ENCODE results near the gene ZNF180.
"Not testable (repeated sequence)": the region's sequence is repeated elsewhere in the genome, so short reads cannot be mapped to it uniquely, and the experiment has no call there.

Gene ZNF180

DNA sequence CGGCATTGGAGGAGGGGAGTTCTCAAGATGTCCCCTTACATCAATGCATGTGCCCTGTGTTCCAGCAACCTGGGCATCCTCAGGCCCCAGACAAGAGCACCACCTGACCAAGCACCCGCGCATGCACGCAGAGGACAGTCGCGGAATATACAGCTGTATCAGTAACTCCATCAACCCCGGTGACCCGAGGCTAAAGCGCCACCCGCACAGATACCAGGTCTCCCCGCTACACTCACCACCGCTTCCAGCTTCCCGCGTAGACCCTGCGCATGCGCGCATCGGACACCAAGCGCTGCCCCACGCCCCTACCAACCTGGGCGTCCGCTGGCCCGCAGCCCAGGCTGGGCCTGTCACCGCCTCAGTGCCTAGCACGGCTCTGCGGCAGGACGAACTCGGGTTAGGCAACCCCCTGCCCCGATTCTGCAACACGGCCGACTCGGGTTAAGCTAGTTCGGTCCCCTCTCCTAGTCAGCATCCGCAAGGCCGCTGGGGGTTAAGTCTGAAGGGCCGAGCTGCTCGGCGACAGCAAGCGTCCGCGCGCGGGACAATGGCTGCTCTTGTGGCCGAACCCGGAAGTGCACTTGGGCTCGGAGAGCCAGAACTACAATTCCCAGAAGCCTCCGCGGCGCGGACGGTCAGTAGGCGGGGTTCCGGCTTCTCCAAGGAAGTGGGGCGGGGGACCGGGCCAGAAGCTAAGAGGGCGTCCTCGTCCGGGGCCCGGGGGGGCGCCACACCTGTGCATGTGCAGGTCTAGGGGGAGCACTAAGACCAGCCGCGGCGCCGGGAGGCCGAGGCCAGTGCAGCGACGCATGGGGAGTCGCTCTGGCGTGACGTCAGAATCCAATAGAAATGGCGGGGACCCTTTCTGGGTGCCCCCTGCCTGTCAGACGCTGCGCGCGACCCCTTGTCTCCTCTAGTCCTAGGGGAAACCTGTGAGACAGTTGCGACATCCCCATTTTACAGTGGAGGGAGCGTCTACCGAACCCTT is at the start of gene ZNF180:
Gene ZNF180 (minus strand): TSS at position 561 of the 988 bp plus-strand sequence. CDS start 3,188 bp downstream, outside the sequence.
- Mint-ChIP-seq H3K36me3 (peaks cover 44% of the 10 kb centered on the region), H3K4me3 (peak within 1 kb of the TSS; percentile 97), H3K9me3 (peaks cover 35% of the 10 kb centered on the region), H3K4me1 (peaks cover 29% of the 10 kb centered on the region), H3K27ac (peak within 1 kb of the TSS; percentile 90), H3K27me3 (peaks cover 2% of the 10 kb centered on the region)
- DNase-seq (ENCODE audit: low spot score in 2 of 2) = peak; percentile 92 to 98
- ATAC-seq (ENCODE audit: low read depth) = peak; percentile 92

DNA sequence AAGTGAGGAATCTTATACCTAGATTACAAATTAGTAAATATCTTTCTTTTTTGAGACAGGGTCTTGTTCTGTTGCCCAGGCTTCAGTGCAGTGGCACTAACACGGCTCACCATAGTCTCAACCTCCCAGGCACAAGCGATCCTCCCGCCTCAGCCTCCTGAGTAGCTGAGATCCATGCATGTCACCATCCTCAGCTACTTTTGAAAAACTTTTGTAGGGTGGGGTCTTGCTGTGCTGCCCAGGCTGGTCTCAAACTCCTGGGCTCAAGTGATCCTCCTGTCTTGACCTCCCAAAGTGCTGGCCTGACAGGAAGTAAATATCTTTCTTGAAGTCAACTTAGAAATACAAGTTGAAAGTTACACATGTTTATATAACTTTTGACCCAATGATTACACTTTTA is 49.2 kb upstream of the ZNF180 start:
- no peak overlapping the region for H3K27ac Mint-ChIP-seq
- peaks cover 7% of the 10 kb centered on the region for H3K36me3 Mint-ChIP-seq
- no peaks in the 10 kb centered on the region for H3K4me1 Mint-ChIP-seq
- H3K27me3 Mint-ChIP-seq = peaks cover 9% of the 10 kb centered on the region
- ATAC-seq (ENCODE audit: low read depth) = no peak
- H3K4me3 Mint-ChIP-seq = no peak overlapping the region
- no peak for DNase-seq (ENCODE audit: low spot score in 2 of 2)
- peaks cover 17% of the 10 kb centered on the region for H3K9me3 Mint-ChIP-seq

DNA sequence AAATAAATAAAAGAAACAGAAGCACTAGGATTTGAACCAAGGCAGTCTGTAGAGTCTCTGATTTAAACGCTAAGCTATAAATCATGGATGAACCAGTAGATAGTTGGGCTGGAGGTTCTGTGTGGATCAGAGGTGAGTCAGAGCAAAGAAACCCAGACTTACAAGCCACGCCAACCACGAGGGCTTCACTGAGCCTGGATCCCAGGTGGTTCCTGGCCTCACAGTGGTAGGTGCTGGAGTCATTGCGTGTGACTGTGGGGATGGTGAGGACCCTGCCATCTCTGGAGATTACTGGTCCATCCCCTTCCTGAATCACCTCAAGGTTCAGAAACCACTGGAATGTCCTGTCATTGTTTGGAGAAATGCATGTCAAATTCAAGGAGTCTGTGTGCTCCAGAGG is 48.4 kb upstream of the ZNF180 start:
- Mint-ChIP-seq H3K27ac (no peak overlapping the region), H3K4me3 (no peak overlapping the region), H3K27me3 (peaks cover 12% of the 10 kb centered on the region), H3K4me1 (no peaks in the 10 kb centered on the region), H3K36me3 (peaks cover 9% of the 10 kb centered on the region), H3K9me3 (peaks cover 19% of the 10 kb centered on the region)
- DNase-seq (ENCODE audit: low spot score in 2 of 2) (no peak), ATAC-seq (ENCODE audit: low read depth) (no peak)

GRCh38 chr19:44544031-44544430 is 43.7 kb upstream of the ZNF180 start:
- Mint-ChIP-seq H3K4me1 (no peaks in the 10 kb centered on the region), H3K4me3 (no peak overlapping the region), H3K27me3 (peaks cover 19% of the 10 kb centered on the region), H3K27ac (no peak overlapping the region), H3K9me3 (peaks cover 19% of the 10 kb centered on the region), H3K36me3 (peaks cover 5% of the 10 kb centered on the region)
- no peak for ATAC-seq (ENCODE audit: low read depth)
- no peak for DNase-seq (ENCODE audit: low spot score in 2 of 2)

DNA sequence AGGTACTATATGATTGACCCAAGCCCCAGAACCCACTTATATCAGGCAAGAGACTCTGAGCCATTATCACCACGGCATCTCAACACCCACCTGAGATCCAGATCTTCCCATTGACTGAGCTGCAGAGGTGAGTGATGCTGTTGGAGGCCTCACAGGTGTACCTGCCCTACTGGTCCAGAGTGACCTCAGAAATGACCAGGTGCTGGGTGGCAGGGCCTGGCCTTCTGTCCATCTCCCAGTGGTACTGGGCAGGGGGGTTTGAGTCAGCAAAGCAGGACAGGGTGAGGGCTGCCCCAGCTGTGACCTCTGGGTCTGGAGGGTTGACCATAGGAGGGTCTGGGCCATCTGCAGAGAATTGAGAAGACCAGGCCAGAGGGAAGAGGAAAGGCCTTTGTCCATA is 42.3 kb upstream of the ZNF180 start:
- ATAC-seq (ENCODE audit: low read depth) = no peak
- Mint-ChIP-seq H3K27ac (no peak overlapping the region), H3K36me3 (peaks cover 5% of the 10 kb centered on the region), H3K4me1 (no peaks in the 10 kb centered on the region), H3K4me3 (no peak overlapping the region), H3K27me3 (peaks cover 19% of the 10 kb centered on the region), H3K9me3 (peaks cover 21% of the 10 kb centered on the region)
- DNase-seq (ENCODE audit: low spot score in 2 of 2) = no peak

GRCh38 chr19:44540736-44541135 is 40.4 kb upstream of the ZNF180 start:
- no peaks in the 10 kb centered on the region for H3K4me1 Mint-ChIP-seq
- peaks cover 7% of the 10 kb centered on the region for H3K36me3 Mint-ChIP-seq
- peaks cover 19% of the 10 kb centered on the region for H3K27me3 Mint-ChIP-seq
- H3K4me3 Mint-ChIP-seq = no peak overlapping the region
- no peak overlapping the region for H3K27ac Mint-ChIP-seq
- H3K9me3 Mint-ChIP-seq = peaks cover 22% of the 10 kb centered on the region
- no peak for ATAC-seq (ENCODE audit: low read depth)
- DNase-seq (ENCODE audit: low spot score in 2 of 2) = no peak

- peaks cover 24% of the 10 kb centered on the region for H3K9me3 Mint-ChIP-seq
- H3K4me1 Mint-ChIP-seq = no peaks in the 10 kb centered on the region
- no peak for DNase-seq (ENCODE audit: low spot score in 2 of 2)
- H3K27ac Mint-ChIP-seq = no peak overlapping the region
- H3K4me3 Mint-ChIP-seq = no peak overlapping the region
- H3K27me3 Mint-ChIP-seq = peaks cover 19% of the 10 kb centered on the region
- H3K36me3 Mint-ChIP-seq = peaks cover 7% of the 10 kb centered on the region
- no peak for ATAC-seq (ENCODE audit: low read depth)
Measured at GRCh38 chr19:44539991-44540390, 39.7 kb upstream of the ZNF180 start.

DNA sequence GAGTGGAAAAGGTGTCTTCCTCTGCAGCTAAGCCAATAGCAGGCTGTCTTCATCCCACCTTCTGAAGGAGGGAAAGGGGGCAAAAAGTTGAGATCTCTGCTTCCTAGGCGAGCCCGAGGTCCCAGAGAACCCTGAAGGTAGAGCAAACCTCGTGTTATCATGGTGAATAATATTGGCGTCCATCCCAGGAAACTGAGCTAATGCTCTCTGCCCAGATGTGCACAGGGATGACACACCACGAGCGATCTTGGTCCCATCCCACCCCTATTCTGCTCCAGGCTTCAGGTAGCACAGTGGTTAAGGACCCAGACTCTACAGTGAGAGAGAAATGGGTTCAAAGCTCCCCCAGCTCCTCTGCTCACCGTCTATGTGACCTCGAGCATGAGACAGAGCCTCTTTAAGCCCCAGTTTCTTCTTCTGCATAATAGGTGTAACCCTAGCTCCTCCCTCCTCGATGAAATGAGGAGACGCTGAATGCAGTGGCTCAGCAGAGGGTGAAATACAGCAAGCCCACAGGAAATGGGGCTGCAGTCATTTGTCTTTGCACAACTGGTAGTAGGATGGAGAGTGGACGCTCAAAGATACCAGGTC is 39.0 kb upstream of the ZNF180 start:
- H3K27ac Mint-ChIP-seq = no peak overlapping the region
- H3K27me3 Mint-ChIP-seq = peaks cover 19% of the 10 kb centered on the region
- H3K4me3 Mint-ChIP-seq = no peak overlapping the region
- ATAC-seq (ENCODE audit: low read depth) = no peak
- no peaks in the 10 kb centered on the region for H3K4me1 Mint-ChIP-seq
- peaks cover 7% of the 10 kb centered on the region for H3K36me3 Mint-ChIP-seq
- no peak for DNase-seq (ENCODE audit: low spot score in 2 of 2)
- peaks cover 22% of the 10 kb centered on the region for H3K9me3 Mint-ChIP-seq

DNA sequence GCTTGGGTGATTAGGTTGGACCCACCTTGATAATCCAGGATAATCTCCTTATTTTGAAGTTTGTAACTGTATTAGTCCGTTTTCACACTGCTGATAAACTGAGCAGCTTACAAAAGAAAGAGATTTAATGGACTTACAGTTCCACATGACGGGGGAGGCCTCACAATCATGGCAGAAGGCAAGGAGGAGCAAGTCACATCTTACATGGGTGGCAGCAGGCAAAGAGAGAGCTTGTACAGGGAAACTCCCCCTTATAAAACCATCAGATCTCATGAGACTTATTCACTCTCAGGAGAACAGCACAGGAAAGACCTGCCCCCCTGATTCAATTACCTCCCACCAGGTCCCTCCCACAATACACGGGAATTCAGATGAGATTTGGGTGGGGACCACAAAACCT is 35.0 kb upstream of the ZNF180 start:
- not testable (repeated sequence) for H3K27ac Mint-ChIP-seq; ATAC-seq (ENCODE audit: low read depth); DNase-seq (ENCODE audit: low spot score in 2 of 2); H3K36me3 Mint-ChIP-seq; H3K4me1 Mint-ChIP-seq; H3K27me3 Mint-ChIP-seq; H3K4me3 Mint-ChIP-seq
- peaks cover 13% of the 10 kb centered on the region for H3K9me3 Mint-ChIP-seq

- Mint-ChIP-seq H3K27me3 (peaks cover 7% of the 10 kb centered on the region), H3K36me3 (peaks cover 7% of the 10 kb centered on the region), H3K27ac (no peak overlapping the region), H3K4me1 (no peaks in the 10 kb centered on the region), H3K9me3 (peaks cover 16% of the 10 kb centered on the region), H3K4me3 (no peak overlapping the region)
- DNase-seq (ENCODE audit: low spot score in 2 of 2) (no peak), ATAC-seq (ENCODE audit: low read depth) (no peak)
Measured at GRCh38 chr19:44532819-44533218, 32.5 kb upstream of the ZNF180 start.

DNA sequence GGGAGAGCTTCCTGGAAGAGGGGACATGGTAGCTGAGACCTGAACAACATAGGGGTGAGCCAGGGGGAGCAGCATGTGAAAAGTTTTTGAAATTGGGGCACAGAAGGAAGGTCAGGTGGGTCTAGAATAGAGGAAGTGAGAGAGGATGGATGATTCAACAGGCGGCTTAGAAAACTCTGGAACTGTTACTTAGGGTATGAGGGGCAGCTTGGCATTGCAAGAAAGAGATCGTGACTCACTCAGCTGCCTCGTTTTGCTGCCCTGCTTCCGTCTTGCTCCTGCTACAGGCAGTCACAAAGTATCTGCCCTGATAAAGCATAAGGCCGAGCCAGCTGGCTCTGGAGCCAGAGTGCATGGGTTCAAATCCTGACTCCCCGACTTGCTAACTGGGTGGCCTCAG is 30.5 kb upstream of the ZNF180 start:
- DNase-seq (ENCODE audit: low spot score in 2 of 2) = no peak
- Mint-ChIP-seq H3K27me3 (peaks cover 7% of the 10 kb centered on the region), H3K9me3 (peaks cover 13% of the 10 kb centered on the region), H3K27ac (no peak overlapping the region), H3K4me1 (no peaks in the 10 kb centered on the region), H3K4me3 (no peak overlapping the region), H3K36me3 (peaks cover 5% of the 10 kb centered on the region)
- no peak for ATAC-seq (ENCODE audit: low read depth)

DNA sequence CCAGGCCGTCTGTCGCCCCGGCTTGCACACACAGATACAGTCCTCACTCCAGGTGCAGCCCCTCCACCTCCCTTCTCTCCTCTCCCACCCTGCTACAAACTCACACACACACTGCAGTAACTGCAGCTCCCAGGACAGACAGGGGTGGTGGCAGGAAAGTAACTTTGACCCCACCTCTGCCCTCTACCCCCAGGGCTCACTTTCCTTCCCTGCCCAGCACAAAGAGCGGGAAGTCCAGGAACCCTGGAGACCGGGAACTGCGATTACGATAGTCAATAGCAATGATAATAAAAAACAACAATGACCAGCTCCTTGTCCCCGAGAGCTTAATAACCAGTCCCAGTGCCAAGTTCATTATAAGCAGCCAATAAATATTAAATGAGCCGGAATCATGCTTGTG is 29.2 kb upstream of the ZNF180 start, which contains the start of gene CEACAM20:
Gene CEACAM20 (minus strand): TSS at position 140 of the 400 bp plus-strand sequence. CDS start 166 bp downstream, outside the sequence.
- H3K4me1 Mint-ChIP-seq = no peaks in the 10 kb centered on the region
- H3K36me3 Mint-ChIP-seq = peaks cover 5% of the 10 kb centered on the region
- no peak for DNase-seq (ENCODE audit: low spot score in 2 of 2)
- H3K9me3 Mint-ChIP-seq = peaks cover 11% of the 10 kb centered on the region
- H3K27me3 Mint-ChIP-seq = peaks cover 7% of the 10 kb centered on the region
- H3K27ac Mint-ChIP-seq = no peak within 1 kb of the TSS
- no peak within 1 kb of the TSS for H3K4me3 Mint-ChIP-seq
- ATAC-seq (ENCODE audit: low read depth) = no peak

DNA sequence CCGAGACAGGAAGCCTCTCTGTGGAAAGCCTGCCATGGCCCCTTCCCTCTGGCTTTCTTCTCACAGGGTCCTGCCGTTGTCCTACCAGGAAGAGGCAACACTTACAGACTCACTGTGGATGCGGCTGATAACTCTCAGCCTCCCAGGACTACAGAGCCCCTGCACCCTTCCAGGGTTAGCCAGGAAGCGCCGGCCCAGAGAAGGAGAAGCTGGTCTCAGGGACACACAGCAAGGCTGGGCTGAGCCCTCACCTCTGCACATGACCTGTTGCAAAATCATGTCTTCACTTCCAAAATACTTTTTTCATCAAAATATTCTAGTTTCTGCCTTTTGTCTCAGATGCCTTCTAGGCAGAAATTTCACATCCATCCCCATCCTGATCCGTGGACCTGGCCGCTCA is 27.2 kb upstream of the ZNF180 start:
- Mint-ChIP-seq H3K9me3 (peaks cover 13% of the 10 kb centered on the region), H3K4me3 (no peak overlapping the region), H3K36me3 (peaks cover 3% of the 10 kb centered on the region)

DNA sequence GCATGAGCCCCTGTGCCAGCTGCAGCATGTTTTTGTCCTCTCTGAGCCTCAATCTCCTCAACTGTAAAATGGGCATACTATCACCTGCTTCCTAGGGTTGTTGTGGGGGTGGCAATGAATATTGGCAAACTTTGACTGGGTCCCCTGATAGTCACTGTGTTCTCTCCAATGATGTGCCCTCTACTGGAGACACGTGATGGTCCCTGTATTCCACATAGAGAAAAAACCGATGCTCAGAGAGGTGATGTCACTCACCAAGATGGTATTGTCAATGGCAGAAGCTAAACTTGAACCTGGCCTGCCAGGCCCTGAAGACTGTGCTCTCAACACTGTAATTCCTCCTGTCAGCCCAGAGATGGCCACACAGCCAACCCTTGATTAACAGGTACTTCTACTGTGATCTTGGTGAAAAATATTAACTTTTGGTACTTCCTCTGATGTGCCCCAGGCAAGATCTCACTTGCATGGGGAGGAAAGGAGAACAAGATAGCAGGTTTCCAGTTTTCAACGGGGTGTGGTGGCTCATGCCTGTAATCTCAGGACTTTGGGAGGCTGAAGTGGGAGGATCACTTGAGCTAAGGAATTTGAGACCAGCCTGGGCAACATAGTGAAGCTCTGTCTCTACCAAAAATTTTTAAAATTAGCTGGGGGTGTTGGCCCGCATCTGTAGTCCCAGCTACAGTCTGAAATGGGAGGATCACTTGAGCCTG is 25.6 kb upstream of the ZNF180 start:
- DNase-seq (ENCODE audit: low spot score in 2 of 2) (no peak), ATAC-seq (ENCODE audit: low read depth) (no peak)
- Mint-ChIP-seq H3K9me3 (peaks cover 13% of the 10 kb centered on the region), H3K27ac (no peak overlapping the region), H3K36me3 (peaks cover 3% of the 10 kb centered on the region), H3K4me1 (no peaks in the 10 kb centered on the region), H3K4me3 (no peak overlapping the region), H3K27me3 (peaks cover 4% of the 10 kb centered on the region)

More for the DNA sequence above, 27.2 kb upstream of the ZNF180 start:
- no peak for DNase-seq (ENCODE audit: low spot score in 2 of 2)
- no peak for ATAC-seq (ENCODE audit: low read depth)
- peaks cover 4% of the 10 kb centered on the region for H3K27me3 Mint-ChIP-seq
- H3K4me1 Mint-ChIP-seq = no peaks in the 10 kb centered on the region
- no peak overlapping the region for H3K27ac Mint-ChIP-seq
